OCI-LY7 (cell line): ENCODE results near the gene CELF4. TPM values are rescaled to one million over a fixed set of nuclear protein-coding genes. Genes with fewer than 3 reads are reported as not detected.

ENCODE experiments used
- BruUV-seq: library from RNA; stranded (reverse); fragments of 400-500 nt; replicated peaks from 2 replicates; lab custom pipeline; 2021; lab: Mats Ljungman, UMichigan
- CTCF ChIA-PET: fragments of 300-600 bp; sonication (Branson Sonifier 250); formaldehyde crosslinking; loops from one replicate; lab custom pipeline; 2022; ENCODE audit warnings: antibody characterized with exemption; ENCODE audit not compliant: unreplicated experiment; lab: Charles Lee
- POLR2A ChIA-PET: fragments of 300-600 bp; sonication (Branson Sonifier 250); formaldehyde crosslinking; loops from one replicate; lab custom pipeline; 2022; ENCODE audit warnings: antibody characterized with exemption; lab: Charles Lee
- DNase-seq: peaks from one replicate; pipeline ENCODE4 v3.0.0-alpha.2; 2015; ENCODE audit warnings: low spot score
- H2AFZ ChIP-seq: fragments of 200-600 bp; sonication (generic), shearing (Covaris generic); 2 replicates; pipeline ENCODE4 v1.6.1; 2014; ENCODE audit warnings: mild to moderate bottlenecking, antibody characterized with exemption, low read length, moderate library complexity
- H3K27ac ChIP-seq: fragments of 200-600 bp; sonication (generic); 2 replicates; pipeline ENCODE4 v1.5.1; 2014; ENCODE audit warnings: mixed run types, low read depth, mild to moderate bottlenecking, moderate library complexity, low read length, inconsistent platforms; ENCODE audit not compliant: poor library complexity, severe bottlenecking
- H3K36me3 ChIP-seq: fragments of 200-600 bp; sonication (generic); 2 replicates; pipeline ENCODE4 v1.6.1; 2014; ENCODE audit warnings: mild to moderate bottlenecking, antibody characterized with exemption, low read length, moderate library complexity, mixed read lengths; ENCODE audit not compliant: insufficient read depth
- H3K4me1 ChIP-seq: fragments of 200-600 bp; sonication (generic); 2 replicates; pipeline ENCODE4 v1.5.1; 2014; ENCODE audit warnings: mild to moderate bottlenecking, low read length; ENCODE audit not compliant: insufficient read depth, poor library complexity, severe bottlenecking
- H3K4me2 ChIP-seq: fragments of 200-600 bp; sonication (generic); 2 replicates; pipeline ENCODE4 v1.6.1; 2014; ENCODE audit warnings: mild to moderate bottlenecking, low read length
- H3K4me3 ChIP-seq: fragments of 200-600 bp; sonication (generic); 2 replicates; pipeline ENCODE4 v1.5.1; 2014; ENCODE audit warnings: mild to moderate bottlenecking, low read depth, low read length; ENCODE audit not compliant: poor library complexity, severe bottlenecking
- H3K79me2 ChIP-seq: fragments of 200-600 bp; sonication (generic); 2 replicates; pipeline ENCODE4 v1.6.1; 2016; ENCODE audit warnings: low read depth, mild to moderate bottlenecking, low read length, moderate library complexity, mixed read lengths; ENCODE audit not compliant: insufficient read depth
- H3K9me2 ChIP-seq: fragments of 200-600 bp; sonication (generic); 2 replicates; pipeline ENCODE4 v1.6.1; 2016; ENCODE audit warnings: mild to moderate bottlenecking, low read length, mixed read lengths; ENCODE audit not compliant: insufficient read depth
- H3K9me3 ChIP-seq: fragments of 200-600 bp; sonication (generic); 2 replicates; pipeline ENCODE4 v1.6.1; 2014; ENCODE audit warnings: mild to moderate bottlenecking, mixed run types, low read length, mixed read lengths
- H4K20me1 ChIP-seq: fragments of 200-600 bp; sonication (generic); 2 replicates; pipeline ENCODE4 v1.6.1; 2014; ENCODE audit warnings: mild to moderate bottlenecking, antibody characterized with exemption, low read length, moderate library complexity, mixed read lengths; ENCODE audit not compliant: insufficient read depth
- CTCF ChIP-seq: fragments of 200-600 bp; sonication (generic); conservative IDR thresholded peaks from 2 replicates; pipeline ENCODE4 v1.5.1; 2014; ENCODE audit warnings: mild to moderate bottlenecking, antibody characterized with exemption, low read length, moderate library complexity, mixed read lengths
- EZH2phosphoT487 ChIP-seq: fragments of 200-600 bp; sonication (generic); IDR thresholded peaks from 2 replicates; pipeline ENCODE4 v1.6.1; 2018; ENCODE audit warnings: low read depth, borderline replicate concordance, mild to moderate bottlenecking, mixed run types, antibody characterized with exemption, low read length, moderate library complexity, mixed read lengths
- intact Hi-C: fragments of 100-400 bp; cut with micrococcal nuclease; formaldehyde crosslinking; loops from one replicate; pipeline ENCODE4 v1.10.0; 2022; ENCODE audit not compliant: unreplicated experiment
- total RNA-seq, 2 experiments: library from RNA; depleted of rRNA in 1 of 2; stranded (reverse); fragments of >200 nt in 1 of 2; shearing (Covaris generic) in 1 of 2; gene quantifications; 2 replicates each; pipeline ENCODE4 v1.2.3, GENCODE V29; 2014 to 2022

Gene CELF4
- total RNA-seq, 2 experiments from 2014 or later: not detected

DNA sequence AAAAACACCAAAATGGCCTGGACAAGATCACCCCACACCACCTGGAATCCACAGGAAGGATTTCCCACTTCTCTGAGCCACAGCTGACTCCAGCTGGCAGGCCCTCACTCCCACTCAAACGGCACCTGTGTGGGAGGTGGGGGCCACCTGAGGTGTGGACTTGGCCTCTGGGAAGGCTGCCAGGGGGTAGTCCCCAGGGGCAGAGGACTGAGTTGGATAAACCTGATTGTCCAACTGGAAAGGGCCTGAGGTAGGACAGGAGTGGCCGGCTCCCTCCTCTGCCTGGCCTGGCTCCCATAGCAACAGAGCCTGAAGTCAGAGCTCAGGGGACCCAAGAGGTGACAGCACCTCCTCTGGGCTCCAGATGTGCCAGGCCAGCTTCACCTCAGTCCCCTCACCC lies 300.2 kb downstream of the CELF4 start:
- Histone ChIP-seq H3K9me2 (no peaks in the 10 kb centered on the region), H2AFZ (no peak overlapping the region), H3K4me1 (no peaks in the 10 kb centered on the region), H3K27ac (no peak overlapping the region), H3K36me3 (no peaks in the 10 kb centered on the region), H3K79me2 (no peaks in the 10 kb centered on the region), H3K4me2 (no peak overlapping the region), H4K20me1 (no peaks in the 10 kb centered on the region), H3K9me3 (no peaks in the 10 kb centered on the region), H3K4me3 (no peak overlapping the region)
- no peak for DNase-seq
- ChIA-PET POLR2A (no interaction called here), CTCF (no interaction called here)
- intact Hi-C loops: no loop called here
- no TSS peak for BruUV-seq
- no peak for TF ChIP-seq CTCF
- TF ChIP-seq EZH2phosphoT487: no peak

DNA sequence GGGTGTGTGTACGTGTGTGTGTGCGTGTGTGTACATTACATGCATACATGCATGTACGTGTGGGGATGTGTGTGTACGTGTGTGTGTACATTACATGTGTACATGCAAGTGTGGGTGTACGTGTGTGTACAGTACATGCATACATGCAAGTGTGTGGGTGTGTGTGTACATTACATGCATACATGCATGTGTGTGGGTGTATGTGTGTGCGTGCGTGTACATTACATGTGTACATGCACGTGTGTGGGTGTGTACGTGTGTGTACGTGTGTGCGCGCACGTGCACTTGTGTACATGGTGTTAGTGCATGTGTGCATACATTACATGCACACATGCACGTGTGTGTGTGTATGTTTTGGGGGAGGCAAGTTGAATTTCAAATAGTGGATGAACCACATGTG lies 300.6 kb downstream of the CELF4 start:
- no peak overlapping the region for H3K4me3 ChIP-seq
- no peaks in the 10 kb centered on the region for H3K36me3 ChIP-seq
- no peaks in the 10 kb centered on the region for H3K9me2 ChIP-seq
- intact Hi-C loops: no loop called here
- POLR2A ChIA-PET: no interaction called here
- no peaks in the 10 kb centered on the region for H4K20me1 ChIP-seq
- no TSS peak for BruUV-seq
- no peaks in the 10 kb centered on the region for H3K9me3 ChIP-seq
- no peak overlapping the region for H2AFZ ChIP-seq
- H3K4me2 ChIP-seq: no peak overlapping the region
- H3K79me2 ChIP-seq: no peaks in the 10 kb centered on the region
- CTCF ChIA-PET: no interaction called here
- no peak overlapping the region for H3K27ac ChIP-seq
- TF ChIP-seq EZH2phosphoT487: no peak
- no peak for TF ChIP-seq CTCF
- no peak for DNase-seq
- H3K4me1 ChIP-seq: no peaks in the 10 kb centered on the region

- H3K4me2 ChIP-seq: no peak overlapping the region
- H3K27ac ChIP-seq: no peak overlapping the region
- TF ChIP-seq CTCF: no peak
- no peak for TF ChIP-seq EZH2phosphoT487
- DNase-seq: no peak
- H2AFZ ChIP-seq: no peak overlapping the region
- POLR2A ChIA-PET: no interaction called here
- no peaks in the 10 kb centered on the region for H3K36me3 ChIP-seq
- CTCF ChIA-PET: no interaction called here
- no TSS peak for BruUV-seq
- H4K20me1 ChIP-seq: no peaks in the 10 kb centered on the region
- H3K9me2 ChIP-seq: no peaks in the 10 kb centered on the region
- H3K9me3 ChIP-seq: no peaks in the 10 kb centered on the region
- H3K79me2 ChIP-seq: no peaks in the 10 kb centered on the region
- H3K4me1 ChIP-seq: no peaks in the 10 kb centered on the region
- intact Hi-C loops: no loop called here
- no peak overlapping the region for H3K4me3 ChIP-seq
Observed at GRCh38 chr18:37261988-37262387, 303.6 kb downstream of the CELF4 start.
